MM.1S (cell line): Measurements from ENCODE around the gene CCDC88A.

ENCODE experiments used
- DNase-seq: peaks from one replicate; pipeline ENCODE4 v3.0.0-alpha.2; 2015
- H2AFZ ChIP-seq: fragments of 300-600 bp; sonication (generic); 2 replicates; pipeline ENCODE4 v1.6.0; 2016; ENCODE audit warnings: antibody characterized with exemption, low read length
- H3F3A ChIP-seq: fragments of 300-600 bp; sonication (generic); 2 replicates; pipeline ENCODE4 v1.6.1; 2016; ENCODE audit warnings: mild to moderate bottlenecking, antibody characterized with exemption, low read length, moderate library complexity, mixed read lengths; ENCODE audit not compliant: insufficient read depth
- H3K27ac ChIP-seq: fragments of 300-600 bp; sonication (generic); 2 replicates; pipeline ENCODE4 v1.5.1; 2016; ENCODE audit warnings: mild to moderate bottlenecking, low read length
- H3K27me3 ChIP-seq: fragments of 300-600 bp; sonication (generic); replicated peaks from 2 replicates; pipeline ENCODE4 v1.6.0; 2016; ENCODE audit warnings: low read length; ENCODE audit not compliant: insufficient read depth
- H3K36me3 ChIP-seq: fragments of 300-600 bp; sonication (generic); replicated peaks from 2 replicates; pipeline ENCODE4 v1.6.1; 2016; ENCODE audit warnings: mild to moderate bottlenecking, low read length, mixed read lengths; ENCODE audit not compliant: insufficient read depth
- H3K4me1 ChIP-seq: fragments of 300-600 bp; sonication (generic); 2 replicates; pipeline ENCODE4 v1.6.1; 2016; ENCODE audit warnings: low read length, mixed read lengths
- H3K4me2 ChIP-seq: fragments of 300-600 bp; sonication (generic); 2 replicates; pipeline ENCODE4 v1.6.0; 2016; ENCODE audit warnings: low read depth, low read length
- H3K4me3 ChIP-seq: fragments of 300-600 bp; sonication (generic); 2 replicates; pipeline ENCODE4 v1.5.1; 2016; ENCODE audit warnings: low read length, mixed read lengths
- H3K79me2 ChIP-seq: fragments of 300-600 bp; sonication (generic); 2 replicates; pipeline ENCODE4 v1.6.1; 2016; ENCODE audit warnings: mixed run types, low read length, mixed read lengths
- H3K9ac ChIP-seq: fragments of 300-600 bp; sonication (generic); 2 replicates; pipeline ENCODE4 v1.6.1; 2016; ENCODE audit warnings: low read length, mixed read lengths
- H3K9me2 ChIP-seq: fragments of 300-600 bp; sonication (generic); replicated peaks from 2 replicates; pipeline ENCODE4 v1.6.1; 2016; ENCODE audit warnings: mild to moderate bottlenecking, low read length, mixed read lengths; ENCODE audit not compliant: insufficient read depth
- H3K9me3 ChIP-seq: fragments of 300-600 bp; sonication (generic); replicated peaks from 2 replicates; pipeline ENCODE4 v1.6.1; 2016; ENCODE audit warnings: mild to moderate bottlenecking, low read length, mixed read lengths; ENCODE audit not compliant: insufficient read depth
- H4K20me1 ChIP-seq: fragments of 300-600 bp; sonication (generic); 2 replicates; pipeline ENCODE4 v1.6.1; 2016; ENCODE audit warnings: mild to moderate bottlenecking, low read length, moderate library complexity, mixed read lengths; ENCODE audit not compliant: insufficient read depth
- CTCF ChIP-seq: fragments of 300-600 bp; sonication (generic); IDR thresholded peaks from 2 replicates; pipeline ENCODE4 v1.5.1; 2016; ENCODE audit warnings: antibody characterized with exemption, low read length, mixed read lengths
- EZH2 ChIP-seq: fragments of 300-600 bp; sonication (generic); optimal IDR thresholded peaks from 2 replicates; pipeline ENCODE3; 2017; ENCODE audit warnings: low read depth, mild to moderate bottlenecking, antibody characterized with exemption, low read length, mixed read lengths
- EZH2phosphoT487 ChIP-seq: fragments of 300-600 bp; sonication (generic); IDR thresholded peaks from 2 replicates; pipeline ENCODE4 v1.6.1; 2018; ENCODE audit warnings: antibody characterized with exemption, low read length

Gene CCDC88A

GRCh38 chr2:55239656-55240222 is 179.9 kb downstream of the CCDC88A start:
- Histone ChIP-seq H3K9me2 (no peaks in the 10 kb centered on the region), H3K9me3 (no peaks in the 10 kb centered on the region), H3K9ac (no peak overlapping the region), H3K27ac (no peak overlapping the region), H3K4me2 (no peak overlapping the region), H3K79me2 (peaks cover 3% of the 10 kb centered on the region; the same call in 1 of the 2 replicates), H3K4me1 (peaks cover 11% of the 10 kb centered on the region; the same call in 1 of the 2 replicates), H3K36me3 (peaks cover 3% of the 10 kb centered on the region; the same call in 1 of the 2 replicates), H3F3A (peaks cover 21% of the 10 kb centered on the region), H2AFZ (no peak overlapping the region), H3K4me3 (no peak overlapping the region), H4K20me1 (no peaks in the 10 kb centered on the region; the same call in 1 of the 2 replicates), H3K27me3 (no peaks in the 10 kb centered on the region)
- no peak for TF ChIP-seq EZH2
- TF ChIP-seq CTCF: no peak
- no peak for TF ChIP-seq EZH2phosphoT487
- no peak for DNase-seq
